Measurements from ENCODE around the gene COBLL1.

GRCh38 chr2:164782323-164782722 lies 59.3 kb downstream of the COBLL1 start:
- TF ChIP-seq CTCF (IDR thresholded peaks at IDR 0.05) (no peak), REST (IDR thresholded peaks at IDR 0.05; ENCODE audit: insufficient read depth in 1 of 2, low read depth in 2 of 2, low read length in 1 of 2) (no peak), POLR2AphosphoS5 (IDR thresholded peaks at IDR 0.05; ENCODE audit: low read depth, low read length) (no peak)

Measured in Panc1 (cell line).